Testis (tissue), 3 donors: ENCODE measurements around the gene FAIM2. TPM values are rescaled to one million over a fixed set of nuclear protein-coding genes. Genes with fewer than 3 reads are reported as not detected.

Experiments used
- DNase-seq: peaks from one replicate; pipeline ENCODE4 v3.0.0-alpha.2; 2019
- H3K27ac ChIP-seq, 2 donors: fragments of 200-600 bp; sonication (generic); one replicate each; pipeline ENCODE4 v1.5.1; 2019
- H3K27me3 ChIP-seq: fragments of 200-600 bp; sonication (generic); one replicate; pipeline ENCODE4 v1.5.1; 2019
- H3K36me3 ChIP-seq: fragments of 200-600 bp; sonication (generic); one replicate; pipeline ENCODE4 v1.5.1; 2017; ENCODE audit warnings: low read depth; ENCODE audit errors: missing control alignments
- H3K4me1 ChIP-seq: fragments of 200-600 bp; sonication (generic); one replicate; pipeline ENCODE4 v1.5.1; 2019
- H3K4me3 ChIP-seq, 2 donors: fragments of 200-600 bp; sonication (generic); one replicate each; pipeline ENCODE4 v1.5.1; 2017 to 2019
- H3K9me3 ChIP-seq: fragments of 200-600 bp; sonication (generic); one replicate; pipeline ENCODE4 v1.5.1; 2017
- POLR2A ChIP-seq: fragments of 450-650 bp; IDR thresholded peaks from one replicate; pipeline ENCODE4 v1.6.1; 2017; ENCODE audit warnings: antibody characterized with exemption, mild to moderate bottlenecking, moderate library complexity
- WGBS, 2 donors: methylation state at CpG; one replicate each; pipeline ENCODE4 v1.1.5; 2018; 5-methylcytosine and 5-hydroxymethylcytosine counted together
- intact Hi-C: fragments of 100-400 bp; cut with DNase I; formaldehyde crosslinking; loops from one replicate; pipeline ENCODE4 v1.15.1; 2023; ENCODE audit warnings: low total_unique reads
- polyA plus RNA-seq: library from polyadenylated mRNA; stranded (reverse); fragments of 350-450 nt; fragmentation: Illumina TruSeq; extraction: RNeasy Lipid Tissue Mini Kit (QIAGEN cat#74804); gene quantifications from one replicate; pipeline ENCODE4 v1.2.3, GENCODE V29; 2014; ENCODE audit warnings: low read depth, low replicate concordance; ENCODE audit not compliant: insufficient read depth
- total RNA-seq, 2 donors: library from RNA; depleted of rRNA; stranded (reverse); fragments of >200 nt; gene quantifications; one replicate each; pipeline ENCODE4 v1.2.3, GENCODE V29; 2016
- TF ChIP-seq, protein P1 (sequence below), 3 experiments: fragments of 450-650 bp in 2 of 3; fragments of 200-600 bp in 1 of 3; sonication (generic) in 1 of 3; IDR thresholded peaks; one replicate each; pipeline ENCODE4 v1.5.1; 2016 to 2019; ENCODE audit warnings: antibody characterized with exemption in 3 of 3, mild to moderate bottlenecking in 2 of 3, moderate library complexity in 1 of 3

Gene FAIM2
- total and polyA plus RNA-seq, 3 donors from 2014 or later: 14.6 to 67.5 (median 15.3) TPM

DNA sequence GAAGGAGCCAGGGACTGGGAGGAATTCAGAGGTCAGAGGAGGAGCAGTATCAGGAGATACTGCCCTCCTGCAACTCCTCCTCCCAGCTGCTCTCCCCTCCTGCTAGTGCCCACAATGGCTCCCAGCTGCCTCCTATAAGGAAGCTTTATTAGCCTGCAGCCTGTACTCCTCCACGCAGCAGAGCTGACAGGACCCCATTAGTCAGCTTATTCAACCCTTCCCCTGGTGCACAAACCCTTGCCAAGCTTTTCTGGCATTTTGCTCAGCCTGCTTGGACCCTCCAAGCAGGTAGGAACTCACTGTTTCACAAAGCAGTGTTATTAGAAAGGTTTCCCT, 39.9 kb upstream of the FAIM2 start:
- WGBS, 2 donors: 83% methylated on average over 1 of the region's 1 CpG
- no peak for TF ChIP-seq POLR2A
- TF ChIP-seq, protein P1, sequence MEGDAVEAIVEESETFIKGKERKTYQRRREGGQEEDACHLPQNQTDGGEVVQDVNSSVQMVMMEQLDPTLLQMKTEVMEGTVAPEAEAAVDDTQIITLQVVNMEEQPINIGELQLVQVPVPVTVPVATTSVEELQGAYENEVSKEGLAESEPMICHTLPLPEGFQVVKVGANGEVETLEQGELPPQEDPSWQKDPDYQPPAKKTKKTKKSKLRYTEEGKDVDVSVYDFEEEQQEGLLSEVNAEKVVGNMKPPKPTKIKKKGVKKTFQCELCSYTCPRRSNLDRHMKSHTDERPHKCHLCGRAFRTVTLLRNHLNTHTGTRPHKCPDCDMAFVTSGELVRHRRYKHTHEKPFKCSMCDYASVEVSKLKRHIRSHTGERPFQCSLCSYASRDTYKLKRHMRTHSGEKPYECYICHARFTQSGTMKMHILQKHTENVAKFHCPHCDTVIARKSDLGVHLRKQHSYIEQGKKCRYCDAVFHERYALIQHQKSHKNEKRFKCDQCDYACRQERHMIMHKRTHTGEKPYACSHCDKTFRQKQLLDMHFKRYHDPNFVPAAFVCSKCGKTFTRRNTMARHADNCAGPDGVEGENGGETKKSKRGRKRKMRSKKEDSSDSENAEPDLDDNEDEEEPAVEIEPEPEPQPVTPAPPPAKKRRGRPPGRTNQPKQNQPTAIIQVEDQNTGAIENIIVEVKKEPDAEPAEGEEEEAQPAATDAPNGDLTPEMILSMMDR (IDR thresholded peaks at IDR 0.05): no peak

DNA sequence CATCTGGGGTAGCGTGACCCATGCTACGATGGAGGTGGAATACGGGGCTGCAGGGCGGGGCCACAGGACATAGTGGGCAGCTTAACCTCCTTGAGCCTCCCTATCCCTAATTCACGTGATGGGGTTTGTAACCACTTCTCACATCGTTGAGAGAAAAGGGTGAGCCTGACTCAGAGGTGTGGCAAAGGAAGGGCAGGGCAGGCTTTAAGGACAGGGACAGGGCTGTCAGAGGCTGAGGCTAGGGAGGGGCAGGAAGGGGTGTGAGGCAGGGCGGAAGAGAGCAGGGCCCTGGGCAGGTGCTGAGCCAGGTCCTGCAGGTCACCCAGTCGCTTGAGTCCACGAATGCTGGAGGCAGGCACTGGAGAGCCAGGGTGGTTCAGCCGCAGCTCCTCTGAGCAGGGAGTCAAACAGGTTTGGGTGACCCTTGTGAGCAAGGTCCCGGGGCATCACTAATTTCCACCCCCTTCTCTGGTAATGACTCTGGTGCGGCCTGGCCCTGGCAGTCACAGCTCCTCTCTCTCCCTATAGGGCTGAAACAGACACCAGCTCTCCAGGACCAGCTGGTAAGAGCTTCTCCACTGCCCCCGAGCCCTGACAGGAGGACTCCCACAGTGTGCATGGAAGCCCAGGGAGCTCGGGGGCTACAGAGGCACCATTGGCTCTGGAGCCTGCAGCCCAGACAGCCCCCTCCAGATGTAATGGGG, 39.4 kb upstream of the FAIM2 start:
- Histone ChIP-seq H3K9me3 (no peaks in the 10 kb centered on the region), H3K27ac (no peak overlapping the region), H3K27me3 (no peaks in the 10 kb centered on the region), H3K36me3 (no peaks in the 10 kb centered on the region), H3K4me1 (peaks cover 10% of the 10 kb centered on the region), H3K4me3 (no peak overlapping the region)
- DNase-seq: no peak
- 84 to 86% methylated on average over 8 to 14 of the region's 14 CpGs for WGBS, 2 donors
- no peak for TF ChIP-seq POLR2A
- TF ChIP-seq, protein P1 (IDR thresholded peaks at IDR 0.05): no peak
- intact Hi-C loops: no loop called here

More for the DNA sequence above, 39.9 kb upstream of the FAIM2 start:
- Histone ChIP-seq H3K9me3 (no peaks in the 10 kb centered on the region), H3K27me3 (no peaks in the 10 kb centered on the region), H3K4me1 (peaks cover 10% of the 10 kb centered on the region), H3K36me3 (no peaks in the 10 kb centered on the region), H3K27ac (no peak overlapping the region), H3K4me3 (no peak overlapping the region)
- no peak for DNase-seq
- intact Hi-C loops: no loop called here

DNA sequence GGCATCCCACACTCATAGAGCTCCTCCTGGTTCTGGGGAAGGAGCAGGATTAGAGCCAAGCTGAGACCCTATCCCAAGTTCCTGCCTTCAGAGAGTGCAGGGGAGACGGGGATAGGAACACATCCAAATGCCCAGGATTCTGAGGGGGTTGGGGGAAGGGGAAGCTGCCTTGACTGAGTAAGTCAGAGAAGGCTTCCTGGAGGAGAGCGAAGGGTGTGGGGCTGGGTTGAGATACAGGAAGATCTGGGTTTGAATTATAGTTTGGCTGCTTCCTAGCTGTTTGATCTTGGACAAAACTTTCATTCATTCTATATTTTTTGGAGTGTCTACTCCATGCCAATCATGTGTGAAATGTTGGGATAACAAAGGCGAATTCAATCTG, 38.8 kb upstream of the FAIM2 start:
- DNase-seq: no peak
- 96% methylated on average over 2 to 3 of the region's 3 CpGs for WGBS, 2 donors
- Histone ChIP-seq H3K27me3 (no peaks in the 10 kb centered on the region), H3K36me3 (no peaks in the 10 kb centered on the region), H3K9me3 (no peaks in the 10 kb centered on the region), H3K27ac (no peak overlapping the region), H3K4me1 (peaks cover 10% of the 10 kb centered on the region), H3K4me3 (no peak overlapping the region)
- intact Hi-C loops: no loop called here
- TF ChIP-seq, protein P1 (IDR thresholded peaks at IDR 0.05): no peak
- no peak for TF ChIP-seq POLR2A

DNA sequence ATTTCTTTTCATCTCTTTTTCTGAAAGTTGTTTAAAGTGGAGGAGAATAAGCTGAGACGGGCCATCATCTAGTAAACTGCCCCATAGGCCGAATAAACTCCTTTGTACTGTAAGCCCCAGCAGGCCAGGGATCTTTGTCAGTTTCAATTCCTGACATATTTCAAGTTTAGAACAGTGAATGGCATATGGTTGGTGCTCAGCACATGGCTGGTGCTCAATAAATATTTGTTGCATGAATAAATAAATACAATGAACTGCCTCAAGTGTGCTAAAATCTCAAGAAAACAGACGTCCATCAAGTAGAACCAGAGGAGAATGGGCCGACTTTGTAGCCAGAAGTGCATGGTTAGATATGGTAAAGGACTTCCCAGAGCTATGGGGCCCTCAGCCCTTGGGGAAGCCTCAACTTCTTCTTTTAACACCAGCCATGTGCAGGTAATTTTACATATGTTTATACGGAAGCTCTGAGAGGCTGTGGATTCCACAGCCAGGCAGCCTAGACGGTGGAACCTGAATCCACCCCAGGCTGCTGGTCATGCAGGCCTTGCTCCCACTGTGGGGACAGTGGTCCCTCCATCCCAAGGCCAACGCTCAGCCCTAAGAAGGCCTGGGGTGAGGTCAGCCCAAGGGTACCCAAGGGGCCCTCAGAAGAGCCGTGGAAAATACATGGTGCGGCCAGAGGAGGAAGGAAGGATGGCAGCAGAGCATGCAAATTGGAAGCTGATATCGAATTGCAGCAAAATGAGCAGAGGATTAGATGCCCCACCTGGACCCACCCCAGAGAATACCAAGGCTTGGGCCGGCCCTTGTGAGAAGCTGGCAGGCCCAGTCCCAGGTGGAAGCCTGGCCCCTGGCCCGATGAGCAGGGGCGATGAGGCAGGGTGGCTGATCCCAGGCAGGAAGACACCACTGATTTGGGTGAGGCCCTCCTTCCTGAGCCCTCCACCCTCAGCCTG, 38.1 kb upstream of the FAIM2 start:
- Histone ChIP-seq H3K27me3 (no peaks in the 10 kb centered on the region), H3K4me1 (peaks cover 10% of the 10 kb centered on the region), H3K36me3 (no peaks in the 10 kb centered on the region), H3K9me3 (no peaks in the 10 kb centered on the region), H3K27ac (no peak overlapping the region), H3K4me3 (no peak overlapping the region)
- TF ChIP-seq, protein P1 (IDR thresholded peaks at IDR 0.05): no peak
- no peak for TF ChIP-seq POLR2A
- WGBS, 2 donors: 90 to 92% methylated on average over 13 of the region's 13 CpGs
- DNase-seq: no peak
- intact Hi-C loops: no loop called here
